Ishikawa (cell line): ENCODE results near the gene PDGFC.
A peak's percentile ranks its signal among the peaks of the same experiment; 100 is the strongest.

Experiments
- CEBPB ChIP-seq: IDR thresholded peaks from 2 replicates; pipeline ENCODE4 v1.6.1; 2012
- CREB1 ChIP-seq: IDR thresholded peaks from 2 replicates; pipeline ENCODE4 v1.6.1; 2012; ENCODE audit warnings: low read depth
- EP300 ChIP-seq: IDR thresholded peaks from 2 replicates; pipeline ENCODE4 v1.6.1; 2012; ENCODE audit warnings: borderline replicate concordance
- FOXM1 ChIP-seq: IDR thresholded peaks from 2 replicates; pipeline ENCODE4 v1.6.1; 2012; ENCODE audit warnings: low read depth, borderline replicate concordance
- TAF1 ChIP-seq: IDR thresholded peaks from 2 replicates; pipeline ENCODE4 v1.6.1; 2012; ENCODE audit warnings: low read depth, mild to moderate bottlenecking
- TEAD4 ChIP-seq: IDR thresholded peaks from 2 replicates; pipeline ENCODE4 v1.6.1; 2012
- TF ChIP-seq, protein P1 (sequence below): IDR thresholded peaks from 2 replicates; pipeline ENCODE4 v1.6.1; 2012
- TF ChIP-seq, protein P2 (sequence below): IDR thresholded peaks from 2 replicates; pipeline ENCODE4 v1.6.1; 2012; ENCODE audit warnings: low read depth, mild to moderate bottlenecking

DNA sequence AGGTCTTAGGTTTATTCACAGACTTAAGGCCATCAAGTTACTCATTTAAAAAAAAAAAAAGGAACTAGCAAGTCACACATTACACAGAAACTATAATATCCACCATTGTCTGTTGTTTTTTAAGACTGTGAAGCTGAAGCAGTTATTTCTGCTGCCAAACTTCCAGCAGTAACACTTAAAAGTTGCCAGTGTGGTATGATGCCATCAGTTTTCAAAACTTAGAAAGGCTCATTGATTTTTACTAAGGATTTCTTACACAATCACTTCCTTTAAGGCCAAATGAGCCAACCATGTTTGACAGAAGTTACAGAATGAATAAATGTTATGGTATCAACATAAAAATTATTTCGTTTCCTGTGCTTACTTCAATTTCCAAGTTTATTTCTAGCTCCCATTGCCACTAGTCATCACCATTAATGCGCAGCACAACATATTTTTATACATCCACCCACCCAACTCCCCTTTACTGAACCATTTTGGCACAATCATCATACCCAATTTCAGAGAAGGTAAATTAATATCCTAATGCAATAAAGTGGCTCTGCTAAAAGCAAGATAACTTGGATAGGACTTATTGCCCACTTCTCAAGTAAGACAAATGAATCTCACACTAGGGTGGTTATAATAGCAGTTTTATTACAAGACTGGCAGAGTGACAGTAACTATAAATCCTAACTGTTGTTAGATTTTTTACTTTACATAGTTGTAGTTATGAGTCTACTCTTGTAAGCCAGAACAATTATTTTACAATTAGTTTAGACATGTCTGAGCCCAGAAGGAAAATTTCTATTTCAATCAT lies 13.1 kb downstream of the PDGFC start:
- TF ChIP-seq, protein P1, sequence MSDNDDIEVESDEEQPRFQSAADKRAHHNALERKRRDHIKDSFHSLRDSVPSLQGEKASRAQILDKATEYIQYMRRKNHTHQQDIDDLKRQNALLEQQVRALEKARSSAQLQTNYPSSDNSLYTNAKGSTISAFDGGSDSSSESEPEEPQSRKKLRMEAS: no peak
- TF ChIP-seq TEAD4 (no peak), CEBPB (peak; percentile 37; the same call in 1 of the 2 replicates), FOXM1 (no peak), TAF1 (no peak), EP300 (no peak), CREB1 (no peak)
- TF ChIP-seq, protein P2, sequence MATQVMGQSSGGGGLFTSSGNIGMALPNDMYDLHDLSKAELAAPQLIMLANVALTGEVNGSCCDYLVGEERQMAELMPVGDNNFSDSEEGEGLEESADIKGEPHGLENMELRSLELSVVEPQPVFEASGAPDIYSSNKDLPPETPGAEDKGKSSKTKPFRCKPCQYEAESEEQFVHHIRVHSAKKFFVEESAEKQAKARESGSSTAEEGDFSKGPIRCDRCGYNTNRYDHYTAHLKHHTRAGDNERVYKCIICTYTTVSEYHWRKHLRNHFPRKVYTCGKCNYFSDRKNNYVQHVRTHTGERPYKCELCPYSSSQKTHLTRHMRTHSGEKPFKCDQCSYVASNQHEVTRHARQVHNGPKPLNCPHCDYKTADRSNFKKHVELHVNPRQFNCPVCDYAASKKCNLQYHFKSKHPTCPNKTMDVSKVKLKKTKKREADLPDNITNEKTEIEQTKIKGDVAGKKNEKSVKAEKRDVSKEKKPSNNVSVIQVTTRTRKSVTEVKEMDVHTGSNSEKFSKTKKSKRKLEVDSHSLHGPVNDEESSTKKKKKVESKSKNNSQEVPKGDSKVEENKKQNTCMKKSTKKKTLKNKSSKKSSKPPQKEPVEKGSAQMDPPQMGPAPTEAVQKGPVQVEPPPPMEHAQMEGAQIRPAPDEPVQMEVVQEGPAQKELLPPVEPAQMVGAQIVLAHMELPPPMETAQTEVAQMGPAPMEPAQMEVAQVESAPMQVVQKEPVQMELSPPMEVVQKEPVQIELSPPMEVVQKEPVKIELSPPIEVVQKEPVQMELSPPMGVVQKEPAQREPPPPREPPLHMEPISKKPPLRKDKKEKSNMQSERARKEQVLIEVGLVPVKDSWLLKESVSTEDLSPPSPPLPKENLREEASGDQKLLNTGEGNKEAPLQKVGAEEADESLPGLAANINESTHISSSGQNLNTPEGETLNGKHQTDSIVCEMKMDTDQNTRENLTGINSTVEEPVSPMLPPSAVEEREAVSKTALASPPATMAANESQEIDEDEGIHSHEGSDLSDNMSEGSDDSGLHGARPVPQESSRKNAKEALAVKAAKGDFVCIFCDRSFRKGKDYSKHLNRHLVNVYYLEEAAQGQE: no peak
